PC-3 (cell line): ENCODE results near the gene GPA33. TPM values are rescaled to one million over a fixed set of nuclear protein-coding genes. Genes with fewer than 3 reads are reported as not detected.
A peak's percentile ranks its signal among the peaks of the same experiment; 100 is the strongest.

Source experiments
- ATAC-seq: fragments of 200-7000 bp; cut with Tn5 transposase; 2 replicates; pipeline ENCODE4 v1.9.1; 2020; ENCODE audit warnings: mild to moderate bottlenecking, moderate library complexity
- BruUV-seq: library from RNA; stranded (reverse); fragments of 400-500 nt; replicated peaks from 2 replicates; lab custom pipeline; 2021; lab: Mats Ljungman, UMichigan
- CTCF ChIA-PET: fragments of 300-600 bp; sonication (Branson Sonifier 250); formaldehyde crosslinking; loops from one replicate; lab custom pipeline; 2022; ENCODE audit warnings: antibody characterized with exemption; lab: Charles Lee
- POLR2A ChIA-PET: fragments of 300-600 bp; sonication (Branson Sonifier 250); formaldehyde crosslinking; loops from one replicate; lab custom pipeline; 2022; ENCODE audit warnings: antibody characterized with exemption; ENCODE audit not compliant: unreplicated experiment; lab: Charles Lee
- DNase-seq: peaks from one replicate; pipeline ENCODE4 v3.0.0-alpha.2; 2015
- H2AFZ ChIP-seq: fragments of 300-600 bp; sonication (generic); 2 replicates; pipeline ENCODE4 v1.6.0; 2016; ENCODE audit warnings: antibody characterized with exemption, low read length
- H3F3A ChIP-seq: fragments of 300-600 bp; sonication (generic); one replicate; pipeline ENCODE4 v1.6.0; 2017; ENCODE audit warnings: antibody characterized with exemption, low read length, control low read depth, mild to moderate bottlenecking; ENCODE audit not compliant: unreplicated experiment
- H3K27ac ChIP-seq: fragments of 300-600 bp; sonication (generic); 2 replicates; pipeline ENCODE4 v1.5.1; 2016; ENCODE audit warnings: mild to moderate bottlenecking, low read length
- H3K27me3 ChIP-seq: fragments of 300-600 bp; sonication (generic); 2 replicates; pipeline ENCODE4 v1.6.1; 2016; ENCODE audit warnings: low read length, mixed read lengths
- H3K36me3 ChIP-seq: fragments of 300-600 bp; sonication (generic); 2 replicates; pipeline ENCODE4 v1.6.1; 2016; ENCODE audit warnings: low read depth, mixed run types, low read length, mixed read lengths
- H3K4me1 ChIP-seq: fragments of 300-600 bp; sonication (generic); 2 replicates; pipeline ENCODE4 v1.5.1; 2016; ENCODE audit warnings: low read length; ENCODE audit not compliant: insufficient read depth
- H3K4me2 ChIP-seq: fragments of 300-600 bp; sonication (generic); 2 replicates; pipeline ENCODE4 v1.6.0; 2016; ENCODE audit warnings: low read length
- H3K4me3 ChIP-seq: fragments of 300-600 bp; sonication (generic); 2 replicates; pipeline ENCODE4 v1.5.1; 2016; ENCODE audit warnings: mild to moderate bottlenecking, low read length, mixed read lengths
- H3K79me2 ChIP-seq: fragments of 300-600 bp; sonication (generic); 2 replicates; pipeline ENCODE4 v1.6.1; 2017; ENCODE audit warnings: low read length, mixed read lengths
- H3K9ac ChIP-seq: fragments of 300-600 bp; sonication (generic); 2 replicates; pipeline ENCODE4 v1.6.0; 2016; ENCODE audit warnings: mild to moderate bottlenecking, low read length
- H3K9me2 ChIP-seq: fragments of 300-600 bp; sonication (generic); replicated peaks from 2 replicates; pipeline ENCODE4 v1.6.1; 2016; ENCODE audit warnings: mixed run types, low read length, mixed read lengths
- H3K9me3 ChIP-seq: fragments of 300-600 bp; sonication (generic); 2 replicates; pipeline ENCODE4 v1.6.1; 2016; ENCODE audit warnings: low read length, mixed read lengths
- H4K20me1 ChIP-seq: fragments of 300-600 bp; sonication (generic); 2 replicates; pipeline ENCODE4 v1.6.1; 2016; ENCODE audit warnings: low read length, mixed read lengths
- CTCF ChIP-seq: fragments of 300-600 bp; sonication (generic); conservative IDR thresholded peaks from 2 replicates; pipeline ENCODE4 v1.5.1; 2017; ENCODE audit warnings: antibody characterized with exemption, low read depth, mild to moderate bottlenecking, low read length
- EZH2 ChIP-seq: fragments of 300-600 bp; sonication (generic); IDR thresholded peaks from one replicate; pipeline ENCODE4 v1.6.1; 2017; ENCODE audit warnings: antibody characterized with exemption, mild to moderate bottlenecking, low read length; ENCODE audit not compliant: unreplicated experiment
- EZH2phosphoT487 ChIP-seq: fragments of 300-600 bp; sonication (generic); IDR thresholded peaks from 2 replicates; pipeline ENCODE4 v1.6.1; 2018; ENCODE audit warnings: mild to moderate bottlenecking, antibody characterized with exemption, low read length, borderline replicate concordance
- intact Hi-C: fragments of 100-400 bp; cut with micrococcal nuclease; formaldehyde crosslinking; loops from 2 replicates; pipeline ENCODE4 v1.9.0; 2023
- total RNA-seq: library from RNA; depleted of rRNA; stranded (reverse); fragments of >200 nt; gene quantifications from 2 replicates; pipeline ENCODE4 v1.2.3, GENCODE V29; 2014

The GPA33 gene
- total RNA-seq, 1 experiment from 2014 or later = 0.04 TPM

- Histone ChIP-seq H3K4me2 (peak overlapping the region; percentile 23), H3K27ac (peak overlapping the region; percentile 37), H2AFZ (no peak overlapping the region), H3K9me3 (no peaks in the 10 kb centered on the region), H4K20me1 (no peaks in the 10 kb centered on the region), H3K27me3 (no peaks in the 10 kb centered on the region), H3K36me3 (no peaks in the 10 kb centered on the region), H3K9ac (no peak overlapping the region), H3K9me2 (no peaks in the 10 kb centered on the region), H3K4me3 (no peak overlapping the region), H3F3A (no peaks in the 10 kb centered on the region), H3K79me2 (no peaks in the 10 kb centered on the region), H3K4me1 (peaks cover 45% of the 10 kb centered on the region)
- no peak for DNase-seq
- TF ChIP-seq EZH2 (no peak), EZH2phosphoT487 (no peak), CTCF (no peak)
- POLR2A ChIA-PET = interaction anchor here (0.5 kb wide), 1 partner anchor 107 kb away, joined by 3 read pairs; no protein-coding TSS in a partner anchor
- BruUV-seq = no TSS peak
- CTCF ChIA-PET = no interaction called here
- ATAC-seq = no peak
- intact Hi-C loops = no loop called here
Observed at GRCh38 chr1:167104256-167104633, 14.1 kb upstream of the GPA33 start.

GRCh38 chr1:167102906-167103573, 12.9 kb upstream of the GPA33 start:
- no peaks in the 10 kb centered on the region for H3F3A ChIP-seq
- H3K4me2 ChIP-seq = peak overlapping the region; percentile 42
- H2AFZ ChIP-seq = peak overlapping the region; percentile 47
- DNase-seq = no peak
- no peaks in the 10 kb centered on the region for H3K27me3 ChIP-seq
- no peaks in the 10 kb centered on the region for H3K36me3 ChIP-seq
- intact Hi-C loops = loop anchor here (1.0 kb wide), 1 partner anchor 8 kb away; no protein-coding TSS in a partner anchor
- TF ChIP-seq CTCF (no peak), EZH2phosphoT487 (no peak), EZH2 (no peak)
- H3K4me3 ChIP-seq = no peak overlapping the region
- ATAC-seq = peak; percentile 18
- H3K9ac ChIP-seq = no peak overlapping the region
- no TSS peak for BruUV-seq
- CTCF ChIA-PET = interaction anchor here (0.7 to 1.1 kb wide), 2 partner anchors 117 to 193 kb away, joined by 3 to 5 read pairs; no protein-coding TSS in a partner anchor
- no peaks in the 10 kb centered on the region for H3K9me3 ChIP-seq
- H3K79me2 ChIP-seq = no peaks in the 10 kb centered on the region
- H3K4me1 ChIP-seq = peaks cover 35% of the 10 kb centered on the region
- POLR2A ChIA-PET = no interaction called here
- H3K9me2 ChIP-seq = no peaks in the 10 kb centered on the region
- H3K27ac ChIP-seq = peak overlapping the region; percentile 62
- no peaks in the 10 kb centered on the region for H4K20me1 ChIP-seq

- no peak overlapping the region for H3K4me3 ChIP-seq
- no peaks in the 10 kb centered on the region for H3K9me2 ChIP-seq
- no peak overlapping the region for H2AFZ ChIP-seq
- ChIA-PET POLR2A (no interaction called here), CTCF (no interaction called here)
- no peak overlapping the region for H3K27ac ChIP-seq
- H3K4me2 ChIP-seq = no peak overlapping the region
- no peaks in the 10 kb centered on the region for H3K9me3 ChIP-seq
- H3K9ac ChIP-seq = no peak overlapping the region
- ATAC-seq (no peak), DNase-seq (no peak)
- no TSS peak for BruUV-seq
- H4K20me1 ChIP-seq = no peaks in the 10 kb centered on the region
- intact Hi-C loops = no loop called here
- no peak for TF ChIP-seq EZH2
- TF ChIP-seq EZH2phosphoT487 = no peak
- no peak for TF ChIP-seq CTCF
- H3K4me1 ChIP-seq = peaks cover 35% of the 10 kb centered on the region
- H3K27me3 ChIP-seq = no peaks in the 10 kb centered on the region
- no peaks in the 10 kb centered on the region for H3F3A ChIP-seq
- no peaks in the 10 kb centered on the region for H3K79me2 ChIP-seq
- H3K36me3 ChIP-seq = no peaks in the 10 kb centered on the region
Observed at GRCh38 chr1:167101754-167102153, 11.6 kb upstream of the GPA33 start.
